Measurements from ENCODE around the gene CNFN. TPM values are rescaled to one million over a fixed set of nuclear protein-coding genes. Genes with fewer than 3 reads are reported as not detected.
"Not testable (repeated sequence)": the region's sequence is repeated elsewhere in the genome, so short reads cannot be mapped to it uniquely, and the experiment has no call there.

CNFN gene
- total RNA-seq, 4 donors from 2014 or later, result 2.7 TPM; not detected in 3

DNA sequence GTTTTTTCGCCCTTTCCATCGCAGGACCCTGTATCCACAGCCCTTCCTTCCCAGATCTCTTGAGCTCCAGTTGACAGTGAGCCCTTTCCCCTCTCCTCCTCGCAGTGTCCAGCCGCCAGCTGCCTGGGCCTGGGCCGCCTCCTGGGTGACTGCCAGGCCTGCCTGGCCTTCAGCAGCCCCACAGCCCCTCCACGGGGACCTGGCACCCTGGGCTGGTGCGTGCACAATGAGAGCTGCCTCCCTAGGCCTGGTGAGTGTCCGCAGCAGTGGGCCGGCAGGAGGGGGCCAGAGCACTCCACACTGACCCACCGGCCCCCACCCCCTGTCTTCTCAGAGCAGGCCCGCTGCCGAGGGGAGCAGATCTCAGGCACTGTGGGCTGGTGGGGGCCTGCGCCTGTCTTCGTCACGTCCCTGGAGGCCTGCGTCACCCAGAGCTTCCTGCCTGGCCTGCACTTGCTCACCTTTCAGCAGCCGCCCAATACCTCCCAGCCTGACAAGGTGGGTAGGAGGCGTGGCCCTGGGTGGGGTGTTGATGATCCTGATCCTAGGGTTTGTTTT is 45.7 kb downstream of the CNFN start:
- intact Hi-C loops (cut with DNase I; ENCODE audit: low total_unique reads), result no loop called here

DNA sequence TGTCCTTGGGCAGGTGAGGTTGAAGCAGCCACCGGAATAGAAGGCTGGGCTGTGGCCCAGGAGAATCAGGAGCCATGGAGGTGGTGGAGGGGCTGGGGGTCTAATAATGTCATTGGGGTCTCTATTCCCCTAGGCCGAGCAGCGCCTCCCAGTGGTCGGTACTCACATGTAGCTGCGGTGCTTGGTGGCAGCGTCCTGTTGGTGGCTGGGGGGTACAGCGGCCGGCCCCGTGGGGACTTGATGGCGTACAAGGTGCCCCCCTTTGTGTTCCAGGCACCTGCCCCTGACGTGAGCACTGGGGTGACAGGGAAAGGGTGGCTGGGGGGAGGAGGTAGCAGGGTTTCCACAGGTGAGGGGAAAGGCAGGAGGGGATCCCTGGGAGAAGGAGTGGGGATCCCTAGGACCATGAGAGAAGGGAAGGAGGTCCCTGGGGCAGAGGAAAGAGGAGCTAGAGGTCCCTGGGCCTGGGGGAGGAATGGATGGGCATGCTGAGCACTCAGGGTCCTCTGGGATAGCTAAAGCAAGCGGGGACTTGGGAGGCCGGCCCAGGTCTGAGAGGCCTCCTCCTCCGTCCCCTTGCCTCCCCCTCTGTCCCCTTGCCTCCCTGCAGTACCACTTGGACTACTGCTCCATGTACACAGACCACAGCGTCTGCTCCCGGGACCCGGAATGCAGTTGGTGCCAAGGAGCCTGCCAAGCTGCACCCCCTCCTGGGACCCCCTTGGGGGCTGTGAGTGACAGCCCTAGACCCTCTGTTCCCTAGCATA is 46.6 kb downstream of the CNFN start:
- H3K27me3 ChIP-seq, result no peaks in the 10 kb centered on the region
- H3K27ac ChIP-seq, result no peak overlapping the region
- no peaks in the 10 kb centered on the region for H3K4me1 ChIP-seq
- in situ Hi-C loops (cut with MboI; ENCODE audit: low pct_ligation_motif_present in 1 of 4, low pct_unique_long_range_greater_than_20kb in 1 of 4, low sequenced_read_pairs in 3 of 4) (no loop called here), intact Hi-C loops (cut with DNase I; ENCODE audit: low total_unique reads) (no loop called here)
- no peaks in the 10 kb centered on the region for H3K9me3 ChIP-seq
- no peak for DNase-seq
- TF ChIP-seq CTCF (IDR thresholded peaks at IDR 0.05) (no peak), POLR2AphosphoS5 (IDR thresholded peaks at IDR 0.05) (no peak), POLR2A (IDR thresholded peaks at IDR 0.05) (no peak), EP300 (IDR thresholded peaks at IDR 0.05; ENCODE audit: low read depth) (no peak)
- peaks cover 0 to 7% (median 0%) of the 10 kb centered on the region in 4 donors for H3K36me3 ChIP-seq
- H3K4me3 ChIP-seq, result no peak overlapping the region
- 93% methylated on average over 17 of the region's 17 CpGs; no CpG with 5 or more reads in 1 of the 2 donors for WGBS, 2 donors (ENCODE audit: low coverage in 1 of 2)

More for the DNA sequence above, 45.7 kb downstream of the CNFN start:
- TF ChIP-seq CTCF (IDR thresholded peaks at IDR 0.05) (no peak), POLR2A (IDR thresholded peaks at IDR 0.05) (no peak), EP300 (IDR thresholded peaks at IDR 0.05; ENCODE audit: low read depth) (no peak), POLR2AphosphoS5 (IDR thresholded peaks at IDR 0.05) (no peak)
- DNase-seq, result no peak
- no peak overlapping the region for H3K27ac ChIP-seq
- H3K4me3 ChIP-seq, result no peak overlapping the region
- H3K36me3 ChIP-seq, result peaks cover 0 to 7% (median 0%) of the 10 kb centered on the region in 4 donors
- no peaks in the 10 kb centered on the region for H3K27me3 ChIP-seq
- in situ Hi-C loops (cut with MboI; ENCODE audit: low pct_ligation_motif_present in 1 of 4, low pct_unique_long_range_greater_than_20kb in 1 of 4, low sequenced_read_pairs in 3 of 4), result no loop called here
- 92 to 100% methylated on average over 3 to 18 of the region's 18 CpGs for WGBS, 2 donors (ENCODE audit: low coverage in 1 of 2)
- H3K9me3 ChIP-seq, result no peaks in the 10 kb centered on the region
- H3K4me1 ChIP-seq, result no peaks in the 10 kb centered on the region

DNA sequence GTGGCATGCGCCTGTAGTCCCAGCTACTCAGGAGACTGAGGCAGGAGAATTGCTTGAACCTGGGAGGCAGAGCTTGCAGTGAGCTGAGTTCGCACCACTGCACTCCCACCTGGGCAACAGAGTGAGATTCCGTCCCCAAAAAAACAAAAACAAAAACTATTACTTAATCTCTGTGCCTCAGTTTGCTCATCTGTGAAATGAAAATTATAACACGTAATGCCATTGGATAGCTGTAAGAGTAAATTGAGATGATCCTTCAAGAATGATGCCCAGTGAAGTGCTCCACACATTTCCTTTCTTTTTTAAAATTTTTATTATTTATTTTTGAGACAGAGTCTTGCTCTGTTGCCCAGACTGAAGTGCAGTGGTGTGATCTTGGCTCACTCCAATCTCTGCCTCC is 50.2 kb downstream of the CNFN start:
- DNase-seq; intact Hi-C loops (cut with DNase I; ENCODE audit: low total_unique reads); H3K27ac ChIP-seq; in situ Hi-C loops (cut with MboI; ENCODE audit: low pct_ligation_motif_present in 1 of 4, low pct_unique_long_range_greater_than_20kb in 1 of 4, low sequenced_read_pairs in 3 of 4); H3K4me1 ChIP-seq; H3K36me3 ChIP-seq; H3K27me3 ChIP-seq; H3K4me3 ChIP-seq; H3K9me3 ChIP-seq: not testable (repeated sequence)
- whole genome bisulfite sequencing, 2 donors (ENCODE audit: low coverage in 1 of 2), result 98% methylated on average over 4 of the region's 4 CpGs; no CpG with 5 or more reads in 1 of the 2 donors

- H3K27ac ChIP-seq; H3K4me1 ChIP-seq; H3K4me3 ChIP-seq; H3K27me3 ChIP-seq; H3K36me3 ChIP-seq; H3K9me3 ChIP-seq; intact Hi-C loops (cut with DNase I; ENCODE audit: low total_unique reads); in situ Hi-C loops (cut with MboI; ENCODE audit: low pct_ligation_motif_present in 1 of 4, low pct_unique_long_range_greater_than_20kb in 1 of 4, low sequenced_read_pairs in 3 of 4); DNase-seq: not testable (repeated sequence)
- 88 to 94% methylated on average over 2 to 7 of the region's 7 CpGs for WGBS, 2 donors (ENCODE audit: low coverage in 1 of 2)
Observed at GRCh38 chr19:42339126-42339860, 50.8 kb downstream of the CNFN start.

Small RNA genes lying within 50 kb of the gene (small RNA-seq; reads per million reads assigned to genes)
- 0 reads per million in 4 donors for gene MIR8077

Other genes starting within 250 kb of the CNFN start
- gene DEDD2, start 172.6 kb downstream of the CNFN start, total RNA-seq, result 10 to 100 TPM; 52.2 to 90.8 (median 63.0) TPM
- gene ZNF526, start 170.0 kb downstream of the CNFN start, total RNA-seq, result 10 to 100 TPM in 1 of 4 donors, 1 to 10 TPM in 3; 6.4 to 19.5 (median 6.8) TPM
- 10 to 100 TPM; 10.7 to 46.4 (median 31.0) TPM for gene GSK3A, start 147.7 kb downstream of the CNFN start, total RNA-seq
- 10 to 100 TPM; 20.9 to 67.3 (median 30.5) TPM for gene ERF, start 135.2 kb downstream of the CNFN start, total RNA-seq
- 10 to 100 TPM; 35.1 to 96.5 (median 43.6) TPM for gene CIC, start 121.0 kb downstream of the CNFN start, total RNA-seq
- gene PRR19, start 88.2 kb downstream of the CNFN start, total RNA-seq, result under 1 TPM in 2 of 4 donors, not detected in 2; 0.41 to 0.79 TPM
- gene PAFAH1B3, start 87.7 kb downstream of the CNFN start, total RNA-seq, result 10 to 100 TPM in 3 of 4 donors, not detected in 1; 16.7 to 35.2 (median 24.4) TPM
- not detected for gene TMEM145, start 77.0 kb downstream of the CNFN start, total RNA-seq
- gene MEGF8, start 64.7 kb downstream of the CNFN start, total RNA-seq, result 10 to 100 TPM; 15.3 to 40.4 (median 22.8) TPM
- gene LIPE, start 37.1 kb upstream of the CNFN start, total RNA-seq, result 10 to 100 TPM in 3 of 4 donors, 1 to 10 TPM in 1; 7.1 to 60.2 (median 25.9) TPM
- gene CXCL17, start 52.6 kb upstream of the CNFN start, total RNA-seq, result not detected
- gene CEACAM1, start 138.2 kb upstream of the CNFN start, total RNA-seq, result 100 to 1,000 TPM in 3 of 4 donors, 10 to 100 TPM in 1; 38.6 to 835 (median 564) TPM
- gene CEACAM8, start 204.6 kb upstream of the CNFN start, total RNA-seq, result 1 to 10 TPM in 1 of 4 donors, under 1 TPM in 1, not detected in 2; 0.32 to 1.5 TPM

Data from transverse colon (tissue), 4 donors.